ENCODE measurements around the gene LPO. TPM values are rescaled to one million over a fixed set of nuclear protein-coding genes. Genes with fewer than 3 reads are reported as not detected.

The LPO gene
- total and polyA plus RNA-seq, 2 donors (not counting 3 experiments of a cell fraction or from before 2014, with no cell fraction given): not detected

DNA sequence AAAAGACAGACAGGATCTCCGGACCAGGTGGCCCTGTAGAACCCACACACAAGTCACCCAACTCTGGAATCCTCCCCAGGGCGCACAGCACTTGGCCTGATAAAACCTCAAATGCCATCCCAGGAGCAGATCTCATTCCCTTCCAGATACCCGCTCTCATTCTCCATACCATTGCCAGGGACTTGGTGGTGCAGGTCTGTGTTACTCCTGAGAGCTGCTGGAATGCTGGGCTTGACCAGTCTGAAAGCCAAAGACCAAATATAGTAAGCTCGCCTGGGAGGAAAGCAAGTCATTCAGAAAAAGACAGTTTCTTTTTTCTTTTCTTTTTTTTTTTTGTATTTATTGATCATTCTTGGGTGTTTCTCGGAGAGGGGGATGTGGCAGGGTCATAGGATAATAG is 30.0 kb upstream of the LPO start:
- Histone ChIP-seq H3K36me3 (ENCODE audit: control insufficient read depth in 2 of 2, extremely low read depth in 1 of 2, insufficient read depth in 2 of 2, low read length in 2 of 2) (peaks cover 0 to 8% of the 10 kb centered on the region in 2 experiments), H3K9me1 (replicated peaks; ENCODE audit: control insufficient read depth, extremely low read depth, insufficient read depth, low read length) (no peaks in the 10 kb centered on the region), H3K4me1 (ENCODE audit: control insufficient read depth, extremely low read depth, insufficient read depth, low read length) (no peaks in the 10 kb centered on the region), H3K27me3 (ENCODE audit: control insufficient read depth in 2 of 2, insufficient read depth in 2 of 2, low read length in 2 of 2) (no peaks in the 10 kb centered on the region), H3K9ac (replicated peaks; ENCODE audit: extremely low read depth, insufficient read depth, low read length) (no peak overlapping the region), H3K4me3 (replicated peaks in 1 of 3; ENCODE audit: insufficient read depth in 1 of 3, low read depth in 1 of 3, low read length in 3 of 3) (no peak overlapping the region), H3K79me2 (ENCODE audit: control insufficient read depth, insufficient read depth, low read length) (no peaks in the 10 kb centered on the region), H3K4me2 (ENCODE audit: insufficient read depth, low read length) (no peak overlapping the region), H2AFZ (ENCODE audit: low read depth, low read length) (no peak overlapping the region), H3K27ac (ENCODE audit: insufficient read depth, low read depth, low read length) (no peak overlapping the region), H3K9me3 (replicated peaks; ENCODE audit: control insufficient read depth, insufficient read depth, low read length) (no peaks in the 10 kb centered on the region), H4K20me1 (replicated peaks; ENCODE audit: control insufficient read depth, extremely low read depth, insufficient read depth, low read length) (no peaks in the 10 kb centered on the region)
- dilution Hi-C loops (cut with MboI; ENCODE audit: extremely low pct_ligation_motif_present, low sequenced_read_pairs) (no loop called here), intact Hi-C loops (cut with micrococcal nuclease) (no loop called here)
- no TSS peak for BruUV-seq (replicated peaks)
- POLR2A ChIA-PET: no interaction called here
- TF ChIP-seq JUN (IDR thresholded peaks at IDR 0.05; ENCODE audit: borderline replicate concordance, insufficient read depth, insufficient read length, low read depth): no peak
- TF ChIP-seq GATA2 (IDR thresholded peaks at IDR 0.05; ENCODE audit: insufficient read depth, insufficient read length, low read depth, low read length): no peak
- TF ChIP-seq CTCF (IDR thresholded peaks at IDR 0.05; ENCODE audit: extremely low read depth in 1 of 2, insufficient read depth in 1 of 2, low read depth in 1 of 2, low read length in 2 of 2): no peak
- no peak for TF ChIP-seq POLR2A (IDR thresholded peaks at IDR 0.05; ENCODE audit: low read depth, low read length)
- TF ChIP-seq EZH2 (IDR thresholded peaks at IDR 0.05; ENCODE audit: borderline replicate concordance, low read depth, low read length, severe bottlenecking): no peak
- no peak for TF ChIP-seq MYC (IDR thresholded peaks at IDR 0.05; ENCODE audit: low read depth, low read length)
- TF ChIP-seq MAX (IDR thresholded peaks at IDR 0.05; ENCODE audit: insufficient read depth, insufficient read length): no peak
- no peak for TF ChIP-seq POLR2AphosphoS5 (IDR thresholded peaks at IDR 0.05; ENCODE audit: insufficient read depth, low read depth, low read length)
- no peak for TF ChIP-seq FOS (IDR thresholded peaks at IDR 0.05; ENCODE audit: borderline replicate concordance, insufficient read depth, low read length)
- CTCF ChIA-PET: no interaction called here
- FAIRE-seq (no peak), DNase-seq (ENCODE audit: low read depth, low spot score) (no peak)

Measured in endothelial cell of umbilical vein (primary cell).